Neuronal stem cell (in vitro differentiated cells): Measurements from ENCODE around the gene MMP17.

Source experiments
- DNase-seq: peaks from one replicate; pipeline ENCODE4 v3.0.0-alpha.2; 2013; ENCODE audit warnings: low spot score
- H2AFZ ChIP-seq: one replicate; pipeline ENCODE4 v1.6.1; 2013; ENCODE audit warnings: mild to moderate bottlenecking, low read length, inconsistent platforms
- H2AK5ac ChIP-seq: 2 replicates; pipeline ENCODE4 v1.6.1; 2013; ENCODE audit warnings: low read depth, mild to moderate bottlenecking, inconsistent platforms, low read length, moderate library complexity, mixed read lengths
- H2BK120ac ChIP-seq: 2 replicates; pipeline ENCODE4 v1.6.1; 2013; ENCODE audit warnings: low read depth, mild to moderate bottlenecking, inconsistent platforms, low read length, moderate library complexity, mixed read lengths
- H2BK12ac ChIP-seq: one replicate; pipeline ENCODE4 v1.6.1; 2013; ENCODE audit warnings: low read length, inconsistent platforms
- H2BK15ac ChIP-seq: 2 replicates; pipeline ENCODE4 v1.6.1; 2013; ENCODE audit warnings: mild to moderate bottlenecking, low read length, inconsistent platforms, mixed read lengths
- H2BK5ac ChIP-seq: one replicate; pipeline ENCODE4 v1.6.1; 2013; ENCODE audit warnings: inconsistent platforms, mild to moderate bottlenecking, low read length, moderate library complexity
- H3K14ac ChIP-seq: one replicate; pipeline ENCODE4 v1.6.1; 2013; ENCODE audit warnings: low read length, inconsistent platforms
- H3K18ac ChIP-seq: 2 replicates; pipeline ENCODE4 v1.6.1; 2013; ENCODE audit warnings: low read length, inconsistent platforms
- H3K23ac ChIP-seq: 2 replicates; pipeline ENCODE4 v1.6.1; 2013; ENCODE audit warnings: low read depth, mild to moderate bottlenecking, mixed read lengths, low read length, inconsistent platforms; ENCODE audit not compliant: poor library complexity
- H3K27ac ChIP-seq: replicated peaks from 3 replicates; pipeline ENCODE4 v1.5.1; 2013; ENCODE audit warnings: low read length, inconsistent platforms
- H3K27me3 ChIP-seq, 3 experiments: 2 replicates each; pipeline ENCODE4 v1.6.1; 2013; ENCODE audit warnings: low read length in 3 of 3, mild to moderate bottlenecking in 2 of 3, inconsistent platforms in 1 of 3, low read depth in 1 of 3, mixed read lengths in 1 of 3, moderate library complexity in 1 of 3; ENCODE audit not compliant: control insufficient read depth in 3 of 3, insufficient read depth in 3 of 3
- H3K36me3 ChIP-seq, 2 donors: replicated peaks in 1 of 2; 2 replicates each; pipeline ENCODE4 v1.6.1; 2013; ENCODE audit warnings: low read length in 2 of 2; ENCODE audit not compliant: control insufficient read depth in 2 of 2, insufficient read depth in 2 of 2
- H3K4ac ChIP-seq: 2 replicates; pipeline ENCODE4 v1.6.1; 2013; ENCODE audit warnings: inconsistent platforms, mild to moderate bottlenecking, low read length, moderate library complexity
- H3K4me1 ChIP-seq, 2 donors: 1 replicate in 1 of 2; 2 replicates in 1 of 2; pipeline ENCODE4 v1.6.1; 2013; ENCODE audit warnings: low read length in 2 of 2, low read depth in 1 of 2; ENCODE audit not compliant: control insufficient read depth in 2 of 2, insufficient read depth in 1 of 2
- H3K4me2 ChIP-seq: one replicate; pipeline ENCODE4 v1.6.1; 2013; ENCODE audit warnings: mild to moderate bottlenecking, low read length, inconsistent platforms; ENCODE audit not compliant: insufficient read depth, poor library complexity, severe bottlenecking
- H3K4me3 ChIP-seq, 2 donors: 2 replicates each; pipeline ENCODE4 v1.5.1; 2013; ENCODE audit warnings: low read length in 2 of 2, mild to moderate bottlenecking in 2 of 2, inconsistent platforms in 1 of 2, moderate library complexity in 1 of 2
- H3K79me1 ChIP-seq: one replicate; pipeline ENCODE4 v1.6.1; 2013; ENCODE audit warnings: low read depth, mild to moderate bottlenecking, inconsistent platforms, low read length, moderate library complexity
- H3K9ac ChIP-seq: one replicate; pipeline ENCODE4 v1.6.1; 2013; ENCODE audit warnings: mild to moderate bottlenecking, low read depth, low read length, inconsistent platforms; ENCODE audit not compliant: poor library complexity
- H3K9me3 ChIP-seq, 2 donors: replicated peaks in 1 of 2; 2 replicates each; pipeline versions ENCODE3 to v1.6.1; 2013; ENCODE audit warnings: low read length in 2 of 2, mild to moderate bottlenecking in 2 of 2, inconsistent platforms in 1 of 2, low read depth in 1 of 2, mixed read lengths in 1 of 2, moderate library complexity in 1 of 2; ENCODE audit not compliant: control insufficient read depth in 2 of 2, insufficient read depth in 1 of 2
- H4K8ac ChIP-seq: one replicate; pipeline ENCODE4 v1.6.1; 2013; ENCODE audit warnings: low read depth, mild to moderate bottlenecking, inconsistent platforms, low read length, moderate library complexity
- H4K91ac ChIP-seq: one replicate; pipeline ENCODE4 v1.6.1; 2013; ENCODE audit warnings: low read length, low read depth, mild to moderate bottlenecking, inconsistent platforms; ENCODE audit not compliant: poor library complexity
- WGBS, 2 donors: extraction: QIAGEN DNeasy Blood & Tissue Kit; methylation state at CpG; one replicate each; pipeline ENCODE4 v1.1.7; 2013; ENCODE audit warnings: missing lambda C conversion rate in 2 of 2, mixed read lengths in 1 of 2; ENCODE audit not compliant: insufficient read length in 2 of 2, insufficient replicate concordance in 1 of 2; ENCODE audit errors: extremely low coverage in 2 of 2; 5-methylcytosine and 5-hydroxymethylcytosine counted together

MMP17 gene

GRCh38 chr12:131788070-131788469 is 40.1 kb upstream of the MMP17 start:
- DNase-seq: no peak
- Histone ChIP-seq H3K23ac (no peak overlapping the region), H3K36me3 (peaks cover 32 to 94% of the 10 kb centered on the region in 2 donors), H2BK5ac (no peak overlapping the region), H2AK5ac (no peak overlapping the region), H3K4ac (no peak overlapping the region), H3K18ac (no peak overlapping the region), H3K4me3 (no peak overlapping the region), H3K4me2 (no peak overlapping the region), H3K4me1 (peaks cover 7 to 16% of the 10 kb centered on the region in 2 donors), H2BK15ac (no peak overlapping the region), H3K27me3 (no peaks in the 10 kb centered on the region), H2BK12ac (no peak overlapping the region), H2AFZ (no peak overlapping the region), H2BK120ac (no peak overlapping the region), H3K14ac (no peak overlapping the region), H3K27ac (no peak overlapping the region), H3K9me3 (peaks cover 0 to 3% of the 10 kb centered on the region in 2 donors), H4K91ac (no peak overlapping the region), H3K9ac (no peak overlapping the region), H4K8ac (no peak overlapping the region), H3K79me1 (no peaks in the 10 kb centered on the region)
- no CpG with 5 or more reads among the region's 11 CpGs for WGBS, 2 donors

GRCh38 chr12:131789638-131790037 is 38.6 kb upstream of the MMP17 start:
- no peak overlapping the region for H3K4ac ChIP-seq
- H3K9me3 ChIP-seq: peaks cover 0 to 3% of the 10 kb centered on the region in 2 donors
- H3K14ac ChIP-seq: no peak overlapping the region
- no peak overlapping the region for H2BK120ac ChIP-seq
- H2BK12ac ChIP-seq: no peak overlapping the region
- no peak overlapping the region for H3K4me2 ChIP-seq
- no peak overlapping the region for H3K23ac ChIP-seq
- no peak overlapping the region for H3K27ac ChIP-seq
- H3K79me1 ChIP-seq: no peaks in the 10 kb centered on the region
- H2AK5ac ChIP-seq: no peak overlapping the region
- H3K9ac ChIP-seq: peak overlapping the region; percentile 7
- DNase-seq: no peak
- no peak overlapping the region for H4K91ac ChIP-seq
- peaks cover 6 to 13% of the 10 kb centered on the region in 2 donors for H3K4me1 ChIP-seq
- peaks cover 35 to 98% of the 10 kb centered on the region in 2 donors for H3K36me3 ChIP-seq
- H2BK15ac ChIP-seq: no peak overlapping the region
- no peak overlapping the region for H2AFZ ChIP-seq
- no CpG with 5 or more reads among the region's 12 CpGs for WGBS, 2 donors
- H4K8ac ChIP-seq: no peak overlapping the region
- H3K4me3 ChIP-seq: no peak overlapping the region
- H3K27me3 ChIP-seq: no peaks in the 10 kb centered on the region
- no peak overlapping the region for H2BK5ac ChIP-seq
- no peak overlapping the region for H3K18ac ChIP-seq

GRCh38 chr12:131793243-131794022 is 34.8 kb upstream of the MMP17 start:
- Histone ChIP-seq H4K8ac (no peak overlapping the region), H3K23ac (no peak overlapping the region), H3K9me3 (peaks cover 0 to 3% of the 10 kb centered on the region in 2 donors), H3K4me2 (no peak overlapping the region), H3K9ac (no peak overlapping the region), H3K14ac (no peak overlapping the region), H2AK5ac (no peak overlapping the region), H2BK15ac (no peak overlapping the region), H3K4me1 (peaks cover 3 to 22% of the 10 kb centered on the region in 2 donors), H3K4me3 (no peak overlapping the region), H2BK5ac (no peak overlapping the region), H2AFZ (no peak overlapping the region), H3K27me3 (no peaks in the 10 kb centered on the region), H3K18ac (peak overlapping the region; percentile 13), H4K91ac (no peak overlapping the region), H2BK120ac (no peak overlapping the region), H3K36me3 (peaks cover 27 to 95% of the 10 kb centered on the region in 2 donors), H3K79me1 (peaks cover 2% of the 10 kb centered on the region), H3K27ac (peak overlapping the region; percentile 45), H2BK12ac (no peak overlapping the region), H3K4ac (no peak overlapping the region)
- DNase-seq: no peak
- no CpG with 5 or more reads among the region's 19 CpGs for WGBS, 2 donors

- no peak overlapping the region for H3K4me3 ChIP-seq
- H3K9me3 ChIP-seq: peaks cover 0 to 3% of the 10 kb centered on the region in 2 donors
- no peak overlapping the region for H3K4me2 ChIP-seq
- H3K23ac ChIP-seq: no peak overlapping the region
- H4K8ac ChIP-seq: no peak overlapping the region
- H3K36me3 ChIP-seq: peaks cover 27 to 93% of the 10 kb centered on the region in 2 donors
- no peak overlapping the region for H2AFZ ChIP-seq
- no peak overlapping the region for H2BK5ac ChIP-seq
- no peak overlapping the region for H4K91ac ChIP-seq
- H2BK120ac ChIP-seq: no peak overlapping the region
- peaks cover 3 to 22% of the 10 kb centered on the region in 2 donors for H3K4me1 ChIP-seq
- H2AK5ac ChIP-seq: no peak overlapping the region
- no peak overlapping the region for H2BK12ac ChIP-seq
- WGBS, 2 donors: no CpG with 5 or more reads among the region's 7 CpGs
- H2BK15ac ChIP-seq: no peak overlapping the region
- DNase-seq: no peak
- H3K18ac ChIP-seq: no peak overlapping the region
- no peak overlapping the region for H3K9ac ChIP-seq
- no peak overlapping the region for H3K14ac ChIP-seq
- no peaks in the 10 kb centered on the region for H3K27me3 ChIP-seq
- H3K79me1 ChIP-seq: peaks cover 2% of the 10 kb centered on the region
- no peak overlapping the region for H3K4ac ChIP-seq
- no peak overlapping the region for H3K27ac ChIP-seq
Observed at GRCh38 chr12:131794061-131794460, 34.1 kb upstream of the MMP17 start.
